Vagina (tissue), 2 donors: Measurements from ENCODE around the gene RASA1. TPM values are rescaled to one million over a fixed set of nuclear protein-coding genes. Genes with fewer than 3 reads are reported as not detected.
"Not testable (repeated sequence)": the region's sequence is repeated elsewhere in the genome, so short reads cannot be mapped to it uniquely, and the experiment has no call there.

Source experiments
- DNase-seq, 2 donors: peaks; one replicate each; pipeline ENCODE4 v3.0.0-alpha.2; 2017; ENCODE audit errors: extremely low spot score in 2 of 2
- H3K27ac ChIP-seq: fragments of 200-600 bp; sonication (generic); one replicate; pipeline ENCODE4 v1.5.1; 2019
- H3K27me3 ChIP-seq: fragments of 200-600 bp; sonication (generic); one replicate; pipeline ENCODE4 v1.5.1; 2019
- H3K36me3 ChIP-seq, 2 donors: fragments of 200-600 bp; sonication (generic); one replicate each; pipeline ENCODE4 v1.5.1; 2017 to 2019
- H3K4me1 ChIP-seq: fragments of 200-600 bp; sonication (generic); one replicate; pipeline ENCODE4 v1.5.1; 2019
- H3K4me3 ChIP-seq, 2 donors: fragments of 200-600 bp; sonication (generic); 1 replicate in 1 of 2; 2 replicates in 1 of 2; pipeline ENCODE4 v1.5.1; 2016 to 2019
- H3K9me3 ChIP-seq: fragments of 200-600 bp; sonication (generic); one replicate; pipeline ENCODE4 v1.5.1; 2019
- POLR2A ChIP-seq, 2 donors: fragments of 450-650 bp; IDR thresholded peaks; one replicate each; pipeline ENCODE4 v1.6.1; 2017; ENCODE audit warnings: antibody characterized with exemption in 2 of 2, mild to moderate bottlenecking in 2 of 2, moderate library complexity in 2 of 2
- POLR2AphosphoS5 ChIP-seq, 2 donors: sonication (generic); formaldehyde crosslinking; IDR thresholded peaks; one replicate each; pipeline ENCODE4 v1.9.0; 2017; ENCODE audit warnings: antibody characterized with exemption in 2 of 2, mild to moderate bottlenecking in 2 of 2, low read depth in 1 of 2; ENCODE audit not compliant: insufficient read depth in 1 of 2
- intact Hi-C: fragments of 100-400 bp; cut with DNase I; formaldehyde crosslinking; loops from one replicate; pipeline ENCODE4 v1.15.1; 2023
- total RNA-seq: library from RNA; depleted of rRNA; stranded (reverse); fragments of >200 nt; gene quantifications from one replicate; pipeline ENCODE4 v1.2.3, GENCODE V29; 2016
- TF ChIP-seq, protein P1 (sequence below), 3 experiments: fragments of 450-650 bp in 2 of 3; fragments of 200-600 bp in 1 of 3; sonication (generic) in 1 of 3; IDR thresholded peaks; one replicate each; pipeline ENCODE4 v1.5.1; 2017 to 2019; ENCODE audit warnings: antibody characterized with exemption in 3 of 3, mild to moderate bottlenecking in 2 of 3, moderate library complexity in 2 of 3

RASA1 gene
- total RNA-seq, 1 donor from 2014 or later: 22.1 TPM

DNA sequence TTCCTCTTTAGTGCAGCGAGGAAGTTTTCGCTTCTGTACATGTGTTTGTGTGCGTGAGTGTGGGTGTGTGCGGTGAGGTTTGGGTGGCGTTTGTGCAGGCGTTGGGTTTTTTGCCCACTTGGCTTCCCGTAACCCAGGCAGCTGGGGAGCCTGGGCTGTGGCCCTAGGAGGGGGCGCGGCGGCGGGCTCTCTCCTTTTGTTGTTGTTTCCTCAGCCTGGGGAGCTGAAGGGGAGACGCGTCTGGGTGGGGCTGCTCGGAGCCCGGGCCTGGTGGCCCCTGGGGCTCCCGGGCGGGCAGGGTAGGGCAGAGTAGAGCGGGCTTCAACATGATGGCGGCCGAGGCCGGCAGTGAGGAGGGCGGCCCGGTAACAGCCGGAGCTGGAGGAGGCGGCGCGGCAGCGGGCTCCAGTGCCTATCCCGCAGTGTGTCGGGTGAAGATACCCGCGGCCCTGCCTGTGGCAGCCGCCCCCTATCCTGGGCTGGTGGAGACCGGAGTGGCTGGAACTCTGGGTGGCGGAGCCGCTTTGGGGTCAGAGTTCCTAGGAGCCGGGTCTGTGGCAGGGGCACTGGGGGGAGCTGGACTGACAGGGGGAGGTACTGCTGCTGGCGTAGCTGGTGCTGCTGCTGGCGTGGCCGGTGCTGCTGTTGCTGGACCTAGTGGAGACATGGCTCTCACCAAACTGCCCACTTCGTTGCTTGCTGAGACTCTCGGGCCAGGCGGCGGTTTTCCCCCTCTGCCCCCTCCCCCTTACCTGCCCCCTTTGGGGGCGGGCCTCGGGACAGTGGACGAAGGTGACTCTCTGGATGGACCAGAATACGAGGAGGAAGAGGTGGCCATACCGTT lies 665 bp downstream of the RASA1 start:
- no peaks in the 10 kb centered on the region for H3K27me3 ChIP-seq
- DNase-seq: no peak
- peak overlapping the region; percentile 73 to 81 for H3K4me3 ChIP-seq
- TF ChIP-seq POLR2AphosphoS5 (IDR thresholded peaks at IDR 0.05; ENCODE audit: insufficient read depth in 1 of 2, low read depth in 1 of 2) (peak in 1 of 2 donors; percentile 36), POLR2A (IDR thresholded peaks at IDR 0.05) (no peak)
- H3K4me1 ChIP-seq: peaks cover 40% of the 10 kb centered on the region
- intact Hi-C loops: no loop called here
- no peaks in the 10 kb centered on the region for H3K36me3 ChIP-seq
- H3K9me3 ChIP-seq: no peaks in the 10 kb centered on the region
- H3K27ac ChIP-seq: peak overlapping the region; percentile 89

DNA sequence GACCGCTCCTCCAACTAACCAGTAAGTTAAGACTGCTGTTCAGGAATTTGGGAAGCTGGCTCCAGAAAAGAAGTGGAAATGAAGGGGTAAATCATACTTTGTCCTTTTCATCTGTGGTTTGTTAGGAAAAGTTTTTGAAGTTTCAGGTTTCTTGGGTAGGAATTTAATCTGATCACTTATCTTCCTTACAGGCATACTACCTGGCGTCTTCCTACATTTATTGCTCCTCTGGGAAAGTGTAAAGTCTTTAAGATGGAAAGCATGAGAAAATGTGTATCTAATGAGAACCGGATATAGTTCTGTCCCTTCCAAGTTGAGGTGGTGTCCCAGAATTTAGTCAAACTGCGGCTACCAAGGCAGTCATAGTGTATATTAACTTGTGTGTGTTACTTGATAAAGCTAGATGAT lies 1.3 kb downstream of the RASA1 start:
- DNase-seq: no peak
- peaks cover 46% of the 10 kb centered on the region for H3K4me1 ChIP-seq
- no peaks in the 10 kb centered on the region for H3K9me3 ChIP-seq
- H3K27me3 ChIP-seq: no peaks in the 10 kb centered on the region
- H3K27ac ChIP-seq: peak overlapping the region; percentile 89
- intact Hi-C loops: no loop called here
- no peaks in the 10 kb centered on the region for H3K36me3 ChIP-seq
- H3K4me3 ChIP-seq: peak overlapping the region; percentile 73 to 81
- TF ChIP-seq POLR2A (IDR thresholded peaks at IDR 0.05) (no peak), POLR2AphosphoS5 (IDR thresholded peaks at IDR 0.05; ENCODE audit: insufficient read depth in 1 of 2, low read depth in 1 of 2) (no peak)
- TF ChIP-seq, protein P1, sequence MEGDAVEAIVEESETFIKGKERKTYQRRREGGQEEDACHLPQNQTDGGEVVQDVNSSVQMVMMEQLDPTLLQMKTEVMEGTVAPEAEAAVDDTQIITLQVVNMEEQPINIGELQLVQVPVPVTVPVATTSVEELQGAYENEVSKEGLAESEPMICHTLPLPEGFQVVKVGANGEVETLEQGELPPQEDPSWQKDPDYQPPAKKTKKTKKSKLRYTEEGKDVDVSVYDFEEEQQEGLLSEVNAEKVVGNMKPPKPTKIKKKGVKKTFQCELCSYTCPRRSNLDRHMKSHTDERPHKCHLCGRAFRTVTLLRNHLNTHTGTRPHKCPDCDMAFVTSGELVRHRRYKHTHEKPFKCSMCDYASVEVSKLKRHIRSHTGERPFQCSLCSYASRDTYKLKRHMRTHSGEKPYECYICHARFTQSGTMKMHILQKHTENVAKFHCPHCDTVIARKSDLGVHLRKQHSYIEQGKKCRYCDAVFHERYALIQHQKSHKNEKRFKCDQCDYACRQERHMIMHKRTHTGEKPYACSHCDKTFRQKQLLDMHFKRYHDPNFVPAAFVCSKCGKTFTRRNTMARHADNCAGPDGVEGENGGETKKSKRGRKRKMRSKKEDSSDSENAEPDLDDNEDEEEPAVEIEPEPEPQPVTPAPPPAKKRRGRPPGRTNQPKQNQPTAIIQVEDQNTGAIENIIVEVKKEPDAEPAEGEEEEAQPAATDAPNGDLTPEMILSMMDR (IDR thresholded peaks at IDR 0.05): no peak

DNA sequence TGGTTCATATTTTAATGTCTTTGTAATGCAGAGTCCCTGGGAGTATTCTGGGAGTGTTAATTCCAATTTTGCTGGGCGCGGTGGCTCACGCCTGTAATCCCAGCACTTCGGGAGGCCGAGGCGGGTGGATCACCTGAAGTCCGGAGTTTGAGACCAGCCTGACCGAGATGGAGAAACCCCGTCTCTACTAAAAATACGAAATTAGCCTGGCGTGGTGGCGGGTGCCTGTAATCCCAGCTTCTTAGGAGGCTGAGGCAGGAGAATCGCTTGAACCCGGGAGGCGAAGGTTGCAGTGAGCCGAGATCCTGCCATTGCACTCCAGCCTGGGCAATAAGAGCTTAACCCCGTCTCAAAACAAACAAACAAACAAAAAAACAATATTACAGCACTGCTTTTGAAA lies 3.2 kb downstream of the RASA1 start:
- H3K4me3 ChIP-seq, DNase-seq, H3K9me3 ChIP-seq, H3K36me3 ChIP-seq, intact Hi-C loops, H3K27ac ChIP-seq, H3K27me3 ChIP-seq: not testable (repeated sequence)
- peaks cover 65% of the 10 kb centered on the region for H3K4me1 ChIP-seq

DNA sequence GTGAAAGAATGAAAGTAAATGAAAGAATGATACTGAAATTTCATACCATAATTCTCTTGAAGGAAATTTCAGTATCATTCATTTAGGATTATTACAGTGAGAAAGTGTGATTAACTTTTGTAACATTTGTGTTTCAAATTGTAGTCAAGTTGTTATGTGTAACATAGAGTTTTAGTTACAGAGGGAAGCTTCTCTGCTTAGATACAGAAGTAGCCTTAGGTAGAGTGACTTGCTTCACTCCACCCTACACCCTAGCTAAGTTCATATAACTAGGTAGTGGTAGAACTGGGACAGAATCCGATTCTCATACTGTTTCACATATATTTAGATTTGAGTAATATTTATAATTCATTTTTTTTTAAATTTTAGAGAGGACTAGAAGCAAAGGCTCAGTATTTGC lies 9.0 kb downstream of the RASA1 start:
- TF ChIP-seq POLR2AphosphoS5 (IDR thresholded peaks at IDR 0.05; ENCODE audit: insufficient read depth in 1 of 2, low read depth in 1 of 2): no peak
- TF ChIP-seq POLR2A (IDR thresholded peaks at IDR 0.05): no peak
- TF ChIP-seq, protein P1 (IDR thresholded peaks at IDR 0.05): no peak
- no peak overlapping the region for H3K27ac ChIP-seq

DNA sequence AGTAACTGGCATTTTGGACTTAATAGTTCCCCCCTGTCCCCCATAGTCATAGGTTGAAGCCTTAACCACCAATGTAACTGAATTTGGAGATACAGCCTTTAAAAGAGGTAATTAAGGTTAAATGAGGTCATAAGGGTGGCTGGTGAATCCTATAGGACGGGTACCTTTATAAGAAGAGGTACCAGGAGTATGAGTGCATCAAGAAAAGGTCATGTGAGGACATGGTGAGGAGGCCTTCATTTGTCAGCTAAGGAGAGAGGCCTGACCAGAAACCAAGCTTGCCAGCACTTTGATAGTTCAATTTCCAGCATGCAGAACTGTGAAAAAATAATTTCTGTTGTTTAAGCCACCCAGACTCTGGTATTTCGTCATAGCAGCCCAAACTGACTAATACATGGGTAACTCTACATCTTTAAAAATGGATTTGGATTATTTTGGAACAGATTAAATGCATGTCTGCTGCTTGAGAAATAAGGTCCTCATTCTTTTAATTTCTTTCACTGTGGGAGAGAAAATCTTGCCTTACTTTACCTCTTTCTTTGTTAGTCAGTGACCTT lies 9.7 kb downstream of the RASA1 start:
- intact Hi-C loops: no loop called here
- H3K4me1 ChIP-seq: peaks cover 45% of the 10 kb centered on the region

More for the DNA sequence above, 9.0 kb downstream of the RASA1 start:
- H3K4me3 ChIP-seq: no peak overlapping the region
- no peaks in the 10 kb centered on the region for H3K27me3 ChIP-seq
- H3K9me3 ChIP-seq: no peaks in the 10 kb centered on the region
- peaks cover 0 to 4% of the 10 kb centered on the region in 2 donors for H3K36me3 ChIP-seq
- DNase-seq: no peak
- H3K4me1 ChIP-seq: peaks cover 50% of the 10 kb centered on the region
- intact Hi-C loops: no loop called here

More for the DNA sequence above, 9.7 kb downstream of the RASA1 start:
- no peaks in the 10 kb centered on the region for H3K9me3 ChIP-seq
- H3K27ac ChIP-seq: no peak overlapping the region
- no peak overlapping the region for H3K4me3 ChIP-seq
- H3K27me3 ChIP-seq: no peaks in the 10 kb centered on the region
- no peak for DNase-seq
- H3K36me3 ChIP-seq: peaks cover 0 to 4% of the 10 kb centered on the region in 2 donors
- TF ChIP-seq POLR2A (IDR thresholded peaks at IDR 0.05) (no peak), POLR2AphosphoS5 (IDR thresholded peaks at IDR 0.05; ENCODE audit: insufficient read depth in 1 of 2, low read depth in 1 of 2) (no peak)
- TF ChIP-seq, protein P1 (IDR thresholded peaks at IDR 0.05): no peak
